ENCODE results near the gene BEGAIN.

- TF ChIP-seq POLR2A (IDR thresholded peaks at IDR 0.05) (no peak), CTCF (IDR thresholded peaks at IDR 0.05) (no peak)
These were observed 44.5 kb downstream of the BEGAIN start for GRCh38 chr14:100542619-100543205.

Data from esophagus squamous epithelium (tissue), 4 donors.